GM19395 (cell line): ENCODE data around the gene DGUOK.

Experiments
- ATAC-seq: cut with Tn5 transposase; IDR thresholded peaks from one replicate; pipeline ENCODE4 v1.9.1; 2021; ENCODE audit warnings: mild to moderate bottlenecking, moderate library complexity; ENCODE audit not compliant: unreplicated experiment

The DGUOK gene

GRCh38 chr2:73993778-73994177 lies 67.1 kb downstream of the DGUOK start:
- no peak for ATAC-seq

- ATAC-seq: no peak
Measured at GRCh38 chr2:73994178-73994831, 67.6 kb downstream of the DGUOK start.

- no peak for ATAC-seq
Measured at GRCh38 chr2:73995810-73996209, 69.1 kb downstream of the DGUOK start.

- ATAC-seq: no peak
Measured at GRCh38 chr2:73997813-73998212, 71.1 kb downstream of the DGUOK start.

- no peak for ATAC-seq
Measured at GRCh38 chr2:73998451-73998850, 71.8 kb downstream of the DGUOK start.

- ATAC-seq: no peak
Measured at GRCh38 chr2:73998933-73999332, 72.3 kb downstream of the DGUOK start.

GRCh38 chr2:73999881-74000597 lies 73.4 kb downstream of the DGUOK start:
- ATAC-seq: no peak

GRCh38 chr2:74000666-74001065 lies 74.0 kb downstream of the DGUOK start:
- no peak for ATAC-seq

GRCh38 chr2:74001121-74001520 lies 74.4 kb downstream of the DGUOK start:
- ATAC-seq: no peak

GRCh38 chr2:74001781-74002504 lies 75.3 kb downstream of the DGUOK start:
- peak; percentile 59 for ATAC-seq

- peak; percentile 91 for ATAC-seq
Measured at GRCh38 chr2:74002505-74003421, 76.1 kb downstream of the DGUOK start.

GRCh38 chr2:74003494-74004211 lies 77.0 kb downstream of the DGUOK start:
- ATAC-seq: no peak

- no peak for ATAC-seq
Measured at GRCh38 chr2:74004212-74005182, 77.8 kb downstream of the DGUOK start.

GRCh38 chr2:74005786-74006185 lies 79.1 kb downstream of the DGUOK start:
- no peak for ATAC-seq

- no peak for ATAC-seq
Measured at GRCh38 chr2:74006459-74006858, 79.8 kb downstream of the DGUOK start.

GRCh38 chr2:74007121-74007520 lies 80.4 kb downstream of the DGUOK start:
- ATAC-seq: no peak

- no peak for ATAC-seq
Measured at GRCh38 chr2:74007711-74008110, 81.0 kb downstream of the DGUOK start.
